Activated naive CD8-positive, alpha-beta T cell (primary cell): ENCODE data around the gene BIRC7.

Source experiments
- H3K27ac Mint-ChIP-seq: one replicate; pipeline ENCODE4 v1.8.0; 2021; ENCODE audit warnings: mixed read lengths
- H3K27me3 Mint-ChIP-seq: one replicate; pipeline ENCODE4 v1.8.0; 2021; ENCODE audit warnings: mixed read lengths
- H3K36me3 Mint-ChIP-seq: one replicate; pipeline ENCODE4 v1.8.0; 2021; ENCODE audit warnings: mixed read lengths
- H3K4me1 Mint-ChIP-seq: one replicate; pipeline ENCODE4 v1.8.0; 2021; ENCODE audit warnings: low read depth, mixed read lengths
- H3K4me3 Mint-ChIP-seq: one replicate; pipeline ENCODE4 v1.8.0; 2021; ENCODE audit warnings: mild to moderate bottlenecking, mixed read lengths
- H3K9me3 Mint-ChIP-seq: one replicate; pipeline ENCODE4 v1.8.0; 2021; ENCODE audit warnings: low read depth, mixed read lengths

BIRC7 gene

GRCh38 chr20:63281742-63282665, 46.3 kb downstream of the BIRC7 start:
- Mint-ChIP-seq H3K27ac (no peak overlapping the region), H3K4me1 (peaks cover 1% of the 10 kb centered on the region), H3K4me3 (no peak overlapping the region), H3K9me3 (no peaks in the 10 kb centered on the region), H3K36me3 (no peaks in the 10 kb centered on the region), H3K27me3 (no peaks in the 10 kb centered on the region)

- H3K27ac Mint-ChIP-seq, result no peak overlapping the region
- no peaks in the 10 kb centered on the region for H3K27me3 Mint-ChIP-seq
- no peaks in the 10 kb centered on the region for H3K36me3 Mint-ChIP-seq
- peaks cover 1% of the 10 kb centered on the region for H3K4me1 Mint-ChIP-seq
- no peaks in the 10 kb centered on the region for H3K9me3 Mint-ChIP-seq
- H3K4me3 Mint-ChIP-seq, result no peak overlapping the region
Observed at GRCh38 chr20:63282946-63283345, 47.2 kb downstream of the BIRC7 start.

GRCh38 chr20:63283397-63284082, 47.8 kb downstream of the BIRC7 start:
- no peaks in the 10 kb centered on the region for H3K36me3 Mint-ChIP-seq
- no peaks in the 10 kb centered on the region for H3K27me3 Mint-ChIP-seq
- peaks cover 1% of the 10 kb centered on the region for H3K4me1 Mint-ChIP-seq
- H3K4me3 Mint-ChIP-seq, result peak overlapping the region; percentile 73
- H3K27ac Mint-ChIP-seq, result no peak overlapping the region
- no peaks in the 10 kb centered on the region for H3K9me3 Mint-ChIP-seq

GRCh38 chr20:63284083-63284440, 48.4 kb downstream of the BIRC7 start:
- Mint-ChIP-seq H3K27me3 (no peaks in the 10 kb centered on the region), H3K4me3 (peak overlapping the region; percentile 73)

GRCh38 chr20:63284544-63284949, 48.8 kb downstream of the BIRC7 start:
- H3K4me3 Mint-ChIP-seq, result peak overlapping the region; percentile 73
- no peaks in the 10 kb centered on the region for H3K36me3 Mint-ChIP-seq
- no peaks in the 10 kb centered on the region for H3K27me3 Mint-ChIP-seq
- H3K4me1 Mint-ChIP-seq, result peaks cover 1% of the 10 kb centered on the region
- H3K9me3 Mint-ChIP-seq, result no peaks in the 10 kb centered on the region
- no peak overlapping the region for H3K27ac Mint-ChIP-seq

More at GRCh38 chr20:63284083-63284440, 48.4 kb downstream of the BIRC7 start:
- no peak overlapping the region for H3K27ac Mint-ChIP-seq
- peaks cover 1% of the 10 kb centered on the region for H3K4me1 Mint-ChIP-seq
- H3K9me3 Mint-ChIP-seq, result no peaks in the 10 kb centered on the region
- H3K36me3 Mint-ChIP-seq, result no peaks in the 10 kb centered on the region

GRCh38 chr20:63284981-63285524, 49.3 kb downstream of the BIRC7 start:
- Mint-ChIP-seq H3K4me3 (no peak overlapping the region), H3K9me3 (no peaks in the 10 kb centered on the region), H3K4me1 (peaks cover 1% of the 10 kb centered on the region), H3K27me3 (no peaks in the 10 kb centered on the region), H3K27ac (no peak overlapping the region), H3K36me3 (no peaks in the 10 kb centered on the region)

GRCh38 chr20:63285636-63286615, 50.2 kb downstream of the BIRC7 start:
- Mint-ChIP-seq H3K27me3 (no peaks in the 10 kb centered on the region), H3K9me3 (no peaks in the 10 kb centered on the region), H3K36me3 (no peaks in the 10 kb centered on the region), H3K4me3 (no peak overlapping the region), H3K4me1 (peaks cover 1% of the 10 kb centered on the region), H3K27ac (no peak overlapping the region)

GRCh38 chr20:63286781-63287696, 51.3 kb downstream of the BIRC7 start:
- H3K4me3 Mint-ChIP-seq, result no peak overlapping the region
- no peaks in the 10 kb centered on the region for H3K9me3 Mint-ChIP-seq
- H3K27ac Mint-ChIP-seq, result no peak overlapping the region
- no peaks in the 10 kb centered on the region for H3K27me3 Mint-ChIP-seq
- peaks cover 1% of the 10 kb centered on the region for H3K4me1 Mint-ChIP-seq
- H3K36me3 Mint-ChIP-seq, result no peaks in the 10 kb centered on the region

- Mint-ChIP-seq H3K36me3 (no peaks in the 10 kb centered on the region), H3K27ac (no peak overlapping the region), H3K4me3 (no peak overlapping the region), H3K27me3 (no peaks in the 10 kb centered on the region), H3K4me1 (peaks cover 1% of the 10 kb centered on the region), H3K9me3 (no peaks in the 10 kb centered on the region)
Observed at GRCh38 chr20:63287697-63288580, 52.2 kb downstream of the BIRC7 start.

GRCh38 chr20:63288581-63289251, 53.0 kb downstream of the BIRC7 start:
- no peaks in the 10 kb centered on the region for H3K9me3 Mint-ChIP-seq
- no peak overlapping the region for H3K27ac Mint-ChIP-seq
- H3K27me3 Mint-ChIP-seq, result no peaks in the 10 kb centered on the region
- H3K4me1 Mint-ChIP-seq, result peaks cover 1% of the 10 kb centered on the region
- no peak overlapping the region for H3K4me3 Mint-ChIP-seq
- H3K36me3 Mint-ChIP-seq, result no peaks in the 10 kb centered on the region

- Mint-ChIP-seq H3K4me1 (no peaks in the 10 kb centered on the region), H3K27me3 (no peaks in the 10 kb centered on the region), H3K9me3 (no peaks in the 10 kb centered on the region), H3K36me3 (no peaks in the 10 kb centered on the region), H3K4me3 (no peak overlapping the region), H3K27ac (no peak overlapping the region)
Observed at GRCh38 chr20:63289311-63290135, 53.8 kb downstream of the BIRC7 start.
